ENCODE measurements around the gene RNF10. TPM values are rescaled to one million over a fixed set of nuclear protein-coding genes. Genes with fewer than 3 reads are reported as not detected.
"Not testable (repeated sequence)": the region's sequence is repeated elsewhere in the genome, so short reads cannot be mapped to it uniquely, and the experiment has no call there.

RNF10 gene
- total RNA-seq, 1 donor from 2014 or later, result 236 TPM

DNA sequence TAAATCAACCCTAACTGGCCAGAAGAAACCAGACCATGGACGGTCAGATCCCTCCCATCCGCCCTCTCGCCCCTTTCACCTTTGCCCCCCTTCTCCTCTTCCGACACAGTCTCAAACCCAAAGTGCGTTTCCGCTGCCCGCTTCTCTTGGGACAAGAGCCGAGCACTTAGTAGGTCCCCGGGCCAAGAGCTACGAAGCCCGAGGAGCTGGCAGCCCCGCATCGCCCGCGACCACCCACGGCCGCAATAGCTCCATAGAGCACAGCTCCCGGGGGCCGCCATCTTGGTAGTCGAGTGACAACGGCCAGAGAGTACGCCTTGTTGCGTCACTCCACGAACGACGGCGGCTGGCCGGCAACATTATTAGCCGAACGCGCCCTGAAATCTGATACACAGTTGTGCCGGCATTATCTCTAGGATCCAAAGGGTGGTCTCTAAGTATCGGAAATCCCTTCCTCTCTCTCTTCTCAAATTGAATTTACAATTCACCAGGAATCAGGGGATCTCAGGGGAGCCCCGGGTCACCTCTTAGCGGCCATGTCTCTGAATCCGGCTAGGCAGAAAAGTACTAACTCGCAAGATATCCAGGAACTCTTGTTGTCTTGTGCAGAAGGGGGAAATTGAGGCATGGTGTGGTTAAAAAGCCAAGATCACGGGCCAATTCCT lies 5.2 kb upstream of the RNF10 start, which contains the start of gene COQ5:
Gene COQ5, minus strand, starts transcription at position 298 of the 665 bp plus-strand sequence. Its CDS starts 17 bp downstream, at position 281.
- peak; percentile 91 for DNase-seq (ENCODE audit: low spot score)

DNA sequence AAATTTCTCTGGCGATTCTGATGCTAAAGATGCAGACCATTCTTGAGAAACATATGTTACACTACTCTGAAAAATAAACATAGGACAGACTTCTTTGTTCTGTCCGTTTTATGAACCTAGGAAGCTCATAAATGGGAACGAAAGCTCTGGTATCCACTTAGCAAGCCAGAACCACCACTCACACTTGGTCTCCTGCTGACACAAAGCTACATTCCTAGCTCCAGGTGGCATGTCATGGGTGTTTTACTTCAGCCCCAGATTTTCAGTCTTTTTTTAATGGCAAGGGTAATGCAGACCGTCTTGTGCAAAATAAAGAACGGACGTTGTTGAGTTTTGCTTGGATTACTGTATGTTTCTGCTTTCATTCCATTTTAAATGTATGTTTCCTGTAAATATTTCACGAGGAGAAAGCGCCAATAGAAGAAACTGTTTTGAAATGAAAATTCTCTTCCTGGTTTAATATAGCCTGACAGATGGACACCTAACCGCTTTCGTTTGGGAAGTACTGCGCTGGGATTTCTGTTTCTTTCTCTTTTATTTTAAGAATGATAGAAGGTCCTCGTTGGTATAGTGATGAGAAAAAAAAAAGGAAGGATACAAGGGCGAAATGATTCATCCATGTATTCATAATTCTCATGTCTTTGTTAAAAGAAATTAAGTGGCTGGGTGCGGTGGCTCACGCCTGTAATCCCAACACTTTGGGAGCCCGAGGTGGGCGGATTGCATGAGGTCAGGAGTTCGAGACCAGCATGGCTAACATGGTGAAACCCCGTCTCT lies 4.3 kb upstream of the RNF10 start:
- DNase-seq (ENCODE audit: low spot score), result no peak

DNA sequence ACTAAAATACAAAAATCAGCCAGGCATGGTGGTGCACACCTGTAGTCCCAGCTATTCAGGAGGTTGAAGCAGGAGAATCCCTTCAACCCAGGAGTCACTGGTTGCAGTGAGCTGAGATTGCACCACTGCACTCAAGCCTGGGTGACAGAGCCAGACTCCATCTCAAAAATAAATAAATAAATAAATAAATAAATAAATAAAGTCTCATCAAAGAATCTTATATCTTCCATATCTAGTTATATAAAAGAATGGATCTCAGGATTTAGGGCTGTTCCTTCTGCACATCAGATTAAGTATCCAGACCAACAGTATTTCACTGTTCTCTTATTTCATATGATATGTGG lies 3.8 kb upstream of the RNF10 start:
- not testable (repeated sequence) for DNase-seq (ENCODE audit: low spot score)

DNA sequence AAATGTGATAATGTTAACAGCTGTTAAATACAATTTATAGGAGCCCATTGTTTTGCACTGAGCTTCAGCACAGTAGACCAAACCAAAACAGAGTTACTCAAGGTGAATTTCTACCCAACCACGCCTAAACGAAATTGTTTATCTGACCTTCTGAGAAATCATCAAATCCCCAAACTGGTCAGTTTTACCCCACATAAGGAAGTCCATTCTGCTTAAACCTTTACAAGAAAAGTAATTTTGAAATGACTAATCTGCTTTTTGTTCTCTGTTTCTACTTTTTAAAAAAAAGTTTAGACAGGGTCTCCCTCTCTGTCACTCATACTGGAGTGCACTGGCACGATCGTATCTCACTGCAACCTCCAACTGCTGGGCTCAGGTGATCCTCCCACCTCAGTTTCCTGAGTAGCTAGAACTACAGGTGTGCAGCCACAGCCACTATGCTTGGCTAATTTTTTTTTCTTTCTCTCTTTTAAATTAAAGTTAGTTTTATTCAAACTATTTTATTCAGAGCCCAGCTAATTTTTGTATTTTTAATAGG lies 1.4 kb upstream of the RNF10 start:
- no peak for DNase-seq (ENCODE audit: low spot score)

DNA sequence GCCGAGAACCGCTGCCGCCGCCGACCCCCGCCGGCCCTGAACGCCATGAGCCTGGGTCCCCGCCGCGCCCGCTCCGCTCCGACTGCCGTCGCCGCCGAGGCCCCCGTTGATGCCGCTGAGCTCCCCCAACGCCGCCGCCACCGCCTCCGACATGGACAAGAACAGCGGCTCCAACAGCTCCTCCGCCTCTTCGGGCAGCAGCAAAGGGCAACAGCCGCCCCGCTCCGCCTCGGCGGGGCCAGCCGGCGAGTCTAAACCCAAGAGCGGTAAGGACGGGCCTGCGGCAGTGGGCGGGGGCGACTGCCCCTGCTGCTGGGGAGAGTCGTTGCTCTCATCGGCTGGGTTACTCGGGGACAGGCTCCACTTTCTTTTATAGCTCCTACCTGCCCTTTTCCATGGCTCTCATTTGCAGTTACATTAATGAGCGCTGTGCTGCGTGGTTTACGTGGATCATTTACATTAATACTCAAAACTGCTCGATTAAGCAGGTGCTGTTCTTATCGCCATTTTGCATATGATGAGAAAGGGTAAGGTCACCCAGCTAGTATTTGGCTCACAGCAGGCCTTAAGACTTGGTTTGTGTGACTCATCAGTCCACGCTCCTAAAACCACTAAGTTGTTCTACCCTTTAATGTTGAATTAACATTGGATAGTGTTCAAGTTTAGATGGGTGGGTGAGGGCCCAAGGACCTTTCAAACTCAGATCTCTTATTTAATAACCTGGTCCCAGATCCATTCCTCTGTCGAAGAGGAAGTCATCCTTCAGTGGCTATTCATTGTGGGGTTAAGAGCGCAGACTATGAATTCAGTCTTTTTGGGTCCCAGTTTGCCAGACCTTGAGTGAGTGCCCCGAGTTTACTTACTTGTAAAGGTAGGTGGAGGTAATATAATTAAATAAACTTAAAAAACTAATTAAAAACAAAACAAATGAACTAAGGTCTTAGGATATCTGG lies 823 bp downstream of the RNF10 start:
- peak; percentile 54 for DNase-seq (ENCODE audit: low spot score)

DNA sequence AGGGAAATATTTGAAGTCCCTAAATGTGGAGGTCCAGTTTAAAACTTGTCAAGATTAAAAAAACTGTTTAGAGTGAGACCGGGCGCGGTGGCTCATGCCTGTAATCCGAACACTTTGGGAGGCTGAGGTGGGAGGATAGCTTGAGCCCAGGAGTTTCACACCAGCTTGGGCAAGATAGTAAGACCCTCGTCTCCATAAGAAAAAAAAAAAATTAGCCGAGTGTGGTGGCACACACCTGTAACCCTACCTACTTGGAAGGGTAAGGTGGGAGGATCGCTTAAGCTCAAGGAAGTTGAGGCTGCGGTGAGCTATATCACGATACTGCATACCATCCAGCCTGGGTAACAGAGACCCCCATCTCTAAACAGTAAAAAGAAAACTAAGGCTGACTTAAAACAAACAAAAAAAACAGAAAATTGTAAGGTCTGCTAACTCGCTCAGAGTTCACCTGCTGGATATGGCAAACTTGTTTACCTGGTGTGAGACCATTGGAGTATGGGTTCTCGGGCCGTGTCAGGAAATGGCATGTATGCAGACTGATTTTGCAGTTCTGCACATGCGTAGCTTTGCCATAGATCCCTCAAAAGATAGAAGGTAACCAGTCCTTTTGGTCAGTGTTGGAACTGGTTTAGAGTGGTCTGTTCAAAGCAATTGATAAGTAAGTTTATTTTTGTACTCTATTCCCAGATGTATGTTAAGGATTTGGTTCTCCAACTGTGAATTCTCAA lies 2.1 kb downstream of the RNF10 start:
- no peak for DNase-seq (ENCODE audit: low spot score)

DNA sequence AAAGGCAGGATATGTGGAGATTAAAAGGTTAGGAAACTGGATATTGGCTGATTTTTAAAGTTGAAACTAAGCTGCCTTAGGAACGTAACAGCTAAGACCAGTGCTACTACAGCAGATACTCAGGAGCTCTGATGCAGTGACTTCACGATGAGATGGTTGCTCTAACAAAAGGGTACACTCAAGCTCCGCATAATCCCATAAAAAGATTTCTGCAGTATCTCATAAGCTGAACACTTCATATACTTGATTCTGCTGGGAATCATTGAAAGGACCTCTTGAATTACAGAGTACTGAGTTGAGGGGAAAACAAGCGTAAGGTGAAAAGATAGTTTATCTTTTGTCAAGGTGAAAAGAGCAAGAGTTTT lies 3.7 kb downstream of the RNF10 start:
- DNase-seq (ENCODE audit: low spot score), result no peak

DNA sequence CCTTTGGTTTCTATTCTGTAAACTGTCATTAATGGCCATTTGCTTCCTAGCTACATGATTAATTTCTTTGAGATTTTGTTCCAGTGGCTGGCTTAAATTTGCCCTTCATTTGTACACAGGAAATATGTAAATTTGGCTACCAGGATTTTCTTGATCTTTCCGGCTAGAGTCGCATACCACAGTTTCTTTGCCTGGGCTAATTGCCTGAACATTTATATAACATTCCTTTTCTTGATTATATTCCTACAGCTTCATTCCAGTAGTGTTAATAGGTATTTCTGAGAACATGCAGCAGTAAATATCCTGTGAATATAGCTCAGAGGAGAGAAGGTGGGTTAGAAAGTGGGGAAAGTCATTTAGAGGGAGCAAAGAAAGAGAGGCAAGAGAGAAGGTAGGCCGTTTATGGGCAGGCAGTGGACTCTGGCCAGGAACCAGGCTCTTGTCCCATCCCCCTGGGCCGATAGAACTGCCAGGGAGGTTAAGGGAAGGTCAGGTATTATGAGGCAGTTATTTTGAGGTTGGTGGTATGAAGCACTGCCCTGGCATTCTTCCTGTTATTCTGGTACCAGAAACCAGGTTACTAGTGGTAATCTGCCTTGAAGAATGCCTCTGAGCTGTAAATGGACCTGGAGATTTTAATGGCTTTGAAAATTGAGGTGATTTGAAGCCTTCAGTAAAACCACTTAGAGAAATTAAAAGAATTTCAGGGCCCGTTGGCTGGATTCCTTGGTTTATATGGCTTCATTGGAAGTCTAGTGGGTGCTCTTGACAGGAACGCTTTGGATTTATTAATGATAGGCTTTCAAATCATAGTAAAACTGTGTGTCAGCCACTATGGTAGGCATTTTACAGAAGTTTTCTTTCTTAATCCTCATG lies 4.4 kb downstream of the RNF10 start:
- peak; percentile 69 for DNase-seq (ENCODE audit: low spot score)

DNA sequence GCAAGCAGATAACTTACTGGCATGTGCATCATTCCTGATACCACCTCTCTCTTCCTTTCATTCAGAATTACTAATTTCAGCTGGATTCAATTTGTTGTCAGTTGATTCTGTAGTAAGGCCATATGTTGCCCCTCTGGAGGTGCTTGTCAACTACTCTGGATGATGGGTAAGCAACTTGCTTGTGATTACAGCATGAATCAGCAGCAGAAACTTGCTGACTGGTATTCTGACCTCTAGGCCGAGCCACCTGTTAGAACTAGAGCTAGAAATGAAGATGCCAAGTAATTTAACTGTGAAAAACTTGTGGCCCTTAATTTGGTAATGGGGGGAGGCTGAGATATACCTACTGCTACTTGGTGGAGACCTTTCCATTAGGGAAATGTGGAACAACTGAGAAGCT lies 5.1 kb downstream of the RNF10 start:
- DNase-seq (ENCODE audit: low spot score), result no peak

DNA sequence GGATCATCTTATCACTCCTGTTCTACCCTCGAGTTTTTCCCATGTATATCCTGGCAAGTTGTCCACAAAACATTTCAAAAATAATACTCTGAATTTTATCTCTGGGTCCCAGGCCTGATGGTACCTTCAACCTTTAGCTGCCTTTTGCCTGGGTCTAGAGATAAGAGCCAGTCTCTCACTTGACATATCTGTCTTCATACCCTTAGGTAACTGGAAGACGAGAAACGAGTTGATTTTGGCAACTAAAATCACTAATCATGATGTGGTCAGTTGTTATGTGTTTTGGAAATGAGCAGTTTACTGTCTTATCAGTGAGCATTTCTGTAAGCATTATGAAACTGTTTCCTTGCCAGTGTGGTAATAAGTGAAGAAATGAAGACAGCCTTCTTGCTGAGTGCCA lies 6.3 kb downstream of the RNF10 start:
- DNase-seq (ENCODE audit: low spot score), result no peak

DNA sequence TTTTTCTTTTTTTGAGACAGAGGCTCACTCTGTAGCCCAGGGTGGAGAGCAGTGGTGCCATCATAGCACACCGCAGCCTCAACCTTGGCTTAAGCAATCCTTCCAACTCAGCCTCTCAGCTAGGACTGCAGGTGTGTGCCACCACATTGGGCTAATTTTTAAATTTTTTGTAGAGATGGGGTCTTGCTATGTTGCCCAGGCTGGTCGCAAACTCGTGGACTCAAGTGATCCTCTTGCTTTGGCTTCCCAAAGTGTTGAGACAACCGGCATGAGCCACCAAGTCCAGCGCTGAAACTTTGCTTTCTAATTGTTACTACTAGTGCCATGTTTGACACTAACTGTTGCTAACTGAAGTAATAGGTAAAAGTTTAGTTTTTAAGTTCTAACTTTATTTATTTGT lies 8.0 kb downstream of the RNF10 start:
- DNase-seq (ENCODE audit: low spot score), result no peak

DNA sequence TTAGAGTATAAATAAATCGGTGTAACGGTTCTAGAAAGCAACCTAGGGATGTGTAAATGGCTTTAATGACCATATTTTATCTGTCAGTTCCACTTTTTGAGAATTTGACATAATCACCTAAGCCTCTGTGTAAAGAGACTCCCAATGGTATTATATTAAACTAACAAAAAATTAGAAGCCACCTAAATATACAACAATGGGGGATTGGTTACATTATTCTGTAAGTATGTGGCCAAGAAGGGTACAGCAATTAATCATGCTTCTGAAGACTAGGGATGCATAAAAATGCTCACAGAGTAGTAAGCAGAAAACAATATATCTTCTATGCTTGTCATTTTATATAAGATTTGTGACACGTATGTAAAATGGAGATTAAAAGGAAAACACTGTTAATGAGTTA lies 10.5 kb downstream of the RNF10 start:
- DNase-seq (ENCODE audit: low spot score), result no peak

DNA sequence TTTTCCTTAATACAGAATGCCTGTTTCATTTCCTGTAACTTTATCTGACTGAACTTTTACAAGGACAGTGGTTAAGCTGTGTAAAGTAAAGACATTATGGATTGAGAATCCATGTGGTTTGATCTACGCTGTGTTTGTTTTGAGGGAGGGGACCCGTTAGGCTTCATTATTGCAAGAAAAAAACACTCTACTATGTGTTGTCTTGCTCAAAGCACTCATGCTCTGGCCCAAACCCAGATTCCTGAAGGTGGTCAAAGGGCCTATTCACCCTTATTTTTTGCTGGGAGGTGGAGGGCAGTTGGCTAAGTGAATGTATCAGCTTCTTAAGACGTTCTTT lies 11.9 kb downstream of the RNF10 start:
- DNase-seq (ENCODE audit: low spot score), result no peak

DNA sequence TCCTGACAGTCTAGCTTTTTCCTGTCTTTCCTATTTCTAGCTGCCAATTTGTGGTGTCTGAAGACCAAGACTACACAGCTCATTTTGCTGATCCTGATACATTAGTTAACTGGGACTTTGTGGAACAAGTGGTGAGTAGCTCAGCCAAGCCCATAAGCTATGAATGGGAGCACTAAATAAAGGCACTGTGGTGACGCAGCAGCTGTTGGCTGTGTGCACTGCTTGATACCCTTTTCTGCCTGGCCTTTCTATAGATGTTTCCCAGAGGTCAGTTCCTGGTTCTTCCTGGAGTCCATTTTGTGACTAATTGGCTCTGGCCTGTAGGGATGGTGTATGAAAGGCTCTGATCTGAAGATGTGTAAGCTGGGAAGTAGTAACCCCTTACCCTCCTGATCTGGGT lies 20.5 kb downstream of the RNF10 start:
- no peak for DNase-seq (ENCODE audit: low spot score)

DNA sequence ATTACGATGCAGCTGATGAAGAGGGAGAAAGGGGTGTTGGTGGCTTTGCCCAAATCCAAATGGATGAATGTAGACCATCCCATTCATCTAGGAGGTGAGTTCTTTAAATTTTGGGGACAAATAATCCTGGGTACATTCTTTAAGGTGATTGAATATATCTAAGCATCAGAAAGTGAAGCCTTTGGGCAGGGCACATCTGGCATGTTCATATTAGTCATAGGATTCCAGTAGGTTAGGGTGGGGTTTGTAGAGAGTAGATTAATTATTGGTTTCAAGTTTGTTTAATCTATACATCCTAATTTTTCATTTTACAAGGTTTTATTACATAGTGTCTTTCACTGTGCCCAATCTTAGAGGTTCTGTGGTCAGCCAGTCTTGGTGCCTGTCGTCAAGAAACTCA lies 23.4 kb downstream of the RNF10 start:
- DNase-seq (ENCODE audit: low spot score), result no peak

DNA sequence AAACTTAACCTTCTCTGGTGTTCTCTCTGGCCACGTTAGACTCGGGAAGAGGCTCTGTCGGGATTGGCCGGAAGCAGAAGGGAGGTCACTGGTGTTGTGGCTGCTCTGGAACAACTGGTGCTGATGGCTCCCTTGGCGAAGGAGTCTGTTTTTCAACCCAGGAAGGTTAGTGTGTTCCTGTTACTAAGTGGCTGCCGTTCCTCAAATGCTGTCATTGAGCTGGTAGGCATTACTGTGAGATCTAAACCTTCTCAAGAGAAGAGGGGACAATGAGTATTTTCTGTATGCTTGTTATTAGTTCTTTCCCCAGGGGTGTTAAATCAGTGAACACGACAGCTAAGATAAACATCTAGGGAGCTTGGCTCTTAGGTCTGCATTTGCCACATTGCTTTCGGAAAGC lies 28.8 kb downstream of the RNF10 start:
- no peak for DNase-seq (ENCODE audit: low spot score)

DNA sequence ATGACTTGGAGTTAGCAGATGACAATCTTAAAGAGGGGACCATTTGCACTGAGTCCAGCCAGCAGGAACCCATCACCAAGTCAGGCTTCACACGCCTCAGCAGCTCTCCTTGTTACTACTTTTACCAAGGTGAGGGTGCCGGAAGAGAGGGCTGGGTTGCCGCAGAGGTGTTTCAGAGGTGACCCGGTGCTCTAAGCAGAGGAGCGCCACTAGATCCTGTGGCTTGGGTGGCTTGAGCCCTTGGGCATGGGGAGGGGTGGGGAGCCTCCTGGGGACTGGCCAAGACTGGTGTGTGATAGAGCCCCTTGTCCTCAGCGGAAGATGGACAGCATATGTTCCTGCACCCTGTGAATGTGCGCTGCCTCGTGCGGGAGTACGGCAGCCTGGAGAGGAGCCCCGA lies 29.3 kb downstream of the RNF10 start:
- no peak for DNase-seq (ENCODE audit: low spot score)

DNA sequence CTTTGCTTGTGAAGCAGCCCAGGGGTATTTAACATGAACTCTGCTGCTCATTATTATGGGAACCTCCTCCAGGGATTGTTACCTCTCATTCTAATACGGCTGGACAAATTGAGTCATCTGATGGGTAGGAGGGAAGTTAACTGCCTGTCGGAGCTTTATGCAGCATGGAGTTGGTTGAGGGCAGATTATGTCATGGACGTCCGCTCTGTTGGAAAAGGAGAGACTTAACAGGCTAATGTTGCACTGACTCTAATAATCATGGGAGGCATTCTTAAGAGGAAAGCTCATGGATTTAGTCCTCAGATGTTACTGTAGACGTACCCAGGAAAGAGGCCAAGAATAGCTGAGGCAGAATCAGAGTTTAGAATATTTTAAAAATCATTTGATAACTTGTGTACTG lies 37.1 kb downstream of the RNF10 start:
- no peak for DNase-seq (ENCODE audit: low spot score)

DNA sequence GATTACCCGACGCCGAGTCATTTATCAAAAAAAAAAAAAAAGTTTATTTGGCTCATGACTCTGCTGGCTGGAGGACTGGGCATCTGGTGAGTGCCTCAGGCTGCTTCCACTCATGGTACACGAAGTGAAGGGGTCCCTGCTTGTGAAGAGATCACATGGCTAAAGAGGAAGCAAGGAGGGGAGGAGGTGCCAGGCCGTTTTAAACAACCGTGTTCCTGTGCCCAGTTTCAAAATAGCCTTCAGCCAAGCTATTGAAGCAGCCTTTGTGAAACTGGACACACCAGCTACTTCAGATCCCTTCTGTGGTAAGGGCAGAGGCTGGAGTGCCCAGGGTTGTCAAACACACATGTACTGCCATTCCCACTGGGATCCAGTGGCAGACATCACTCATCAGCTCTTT lies 39.4 kb downstream of the RNF10 start:
- no peak for DNase-seq (ENCODE audit: low spot score)

DNA sequence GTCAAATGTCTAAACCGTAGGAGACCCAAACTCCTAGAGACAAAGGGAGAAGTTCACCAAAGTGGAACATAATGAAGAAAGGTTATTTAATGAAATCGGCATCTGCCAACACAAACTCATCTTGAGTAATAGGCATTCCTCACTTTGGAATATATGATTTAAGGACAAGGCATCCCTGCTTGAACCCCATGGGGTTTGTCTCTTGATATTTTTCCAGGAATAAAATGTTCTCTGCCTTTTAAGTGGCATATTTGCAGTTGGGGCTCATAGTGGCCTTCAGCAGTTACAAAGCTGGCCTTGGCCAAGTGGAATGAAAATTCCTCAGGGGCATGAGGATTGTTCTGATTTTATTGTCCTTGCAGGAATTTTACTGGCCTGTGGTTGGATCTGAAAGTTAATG lies 40.0 kb downstream of the RNF10 start:
- no peak for DNase-seq (ENCODE audit: low spot score)

DNA sequence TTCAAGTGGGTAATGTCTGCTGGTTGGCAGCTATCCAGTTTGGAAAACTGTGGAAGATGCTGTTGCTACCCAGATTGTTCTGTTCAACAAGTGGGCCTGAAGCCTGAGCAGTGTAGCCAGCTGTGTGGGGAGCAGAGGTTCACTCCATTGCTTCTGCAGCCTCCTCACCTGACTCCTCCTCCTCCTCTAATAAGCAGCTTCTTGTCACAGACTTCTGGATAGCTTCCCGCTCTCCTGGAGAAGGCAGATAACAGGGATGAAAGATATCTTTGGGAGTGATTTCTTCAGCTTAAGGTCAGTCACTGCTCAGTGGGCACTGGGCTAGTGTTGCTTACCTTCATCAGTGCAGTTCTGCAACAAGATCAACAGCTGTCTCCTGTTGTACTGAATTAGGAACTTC lies 45.0 kb downstream of the RNF10 start:
- DNase-seq (ENCODE audit: low spot score), result no peak
